IMR-90 (cell line): ENCODE results near the gene NPNT.

Experiments
- CTCF ChIP-seq: conservative IDR thresholded peaks from 2 replicates; pipeline ENCODE4 v1.5.1; 2012; ENCODE audit warnings: mild to moderate bottlenecking, low read depth, low read length, improper control_type of control experiment
- ELK1 ChIP-seq: fragments of 150-350 bp; IDR thresholded peaks from 2 replicates; pipeline ENCODE4 v1.6.1; 2016; ENCODE audit warnings: low read depth, mild to moderate bottlenecking, low read length, moderate library complexity, borderline replicate concordance
- POLR2A ChIP-seq: IDR thresholded peaks from 2 replicates; pipeline ENCODE4 v1.6.1; 2012; ENCODE audit warnings: mild to moderate bottlenecking, low read depth, low read length

GRCh38 chr4:105896461-105896942 is 1.2 kb downstream of the NPNT start:
- no peak for TF ChIP-seq CTCF
- no peak for TF ChIP-seq POLR2A
- TF ChIP-seq ELK1, result no peak
